ENCODE results near the gene DOHH.

The DOHH gene

DNA sequence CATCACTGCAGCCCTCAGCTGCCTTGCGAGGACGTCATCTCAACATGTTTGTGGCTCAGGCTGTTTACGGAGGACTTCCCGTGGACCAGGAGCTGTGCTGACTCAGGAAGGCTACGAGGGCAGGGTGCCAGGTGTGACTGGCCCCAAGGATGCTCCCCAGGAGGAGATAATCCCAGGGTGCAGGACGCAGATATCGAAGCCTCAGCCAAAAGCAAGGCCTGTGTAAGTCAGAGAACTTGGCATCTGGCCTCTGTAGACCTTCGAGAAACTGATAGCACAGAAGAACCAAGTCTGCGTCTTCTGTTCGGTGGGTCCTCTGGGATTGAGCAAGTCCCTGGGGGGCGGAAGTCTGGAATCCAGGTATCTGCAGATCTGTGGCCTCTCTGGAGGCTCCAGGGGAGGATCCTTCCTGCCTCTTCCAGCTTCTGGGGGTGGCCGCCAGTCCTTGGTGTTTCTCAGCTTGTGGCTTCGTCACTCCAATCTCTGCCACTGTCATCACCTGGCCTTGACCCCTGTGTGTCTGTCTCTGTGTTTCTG lies 2.6 kb upstream of the DOHH start:
- Histone ChIP-seq H3K36me3 (ENCODE audit: insufficient read depth) (no peaks in the 10 kb centered on the region), H3K79me2 (ENCODE audit: insufficient read depth, low read depth) (peaks cover 29% of the 10 kb centered on the region), H2AFZ (ENCODE audit: low read depth) (no peak overlapping the region), H3K27me3 (ENCODE audit: insufficient read depth, low read depth) (no peaks in the 10 kb centered on the region), H3K4me2 (no peak overlapping the region), H3K4me3 (IDR thresholded peaks at IDR 0.05; ENCODE audit: insufficient read depth, low read depth, low read length) (no peak overlapping the region), H4K20me1 (ENCODE audit: insufficient read depth) (no peaks in the 10 kb centered on the region), H3K9ac (no peak overlapping the region), H3K27ac (no peak overlapping the region), H3K4me1 (ENCODE audit: low read depth, poor library complexity, severe bottlenecking) (peaks cover 40% of the 10 kb centered on the region)
- TF ChIP-seq, protein P1, sequence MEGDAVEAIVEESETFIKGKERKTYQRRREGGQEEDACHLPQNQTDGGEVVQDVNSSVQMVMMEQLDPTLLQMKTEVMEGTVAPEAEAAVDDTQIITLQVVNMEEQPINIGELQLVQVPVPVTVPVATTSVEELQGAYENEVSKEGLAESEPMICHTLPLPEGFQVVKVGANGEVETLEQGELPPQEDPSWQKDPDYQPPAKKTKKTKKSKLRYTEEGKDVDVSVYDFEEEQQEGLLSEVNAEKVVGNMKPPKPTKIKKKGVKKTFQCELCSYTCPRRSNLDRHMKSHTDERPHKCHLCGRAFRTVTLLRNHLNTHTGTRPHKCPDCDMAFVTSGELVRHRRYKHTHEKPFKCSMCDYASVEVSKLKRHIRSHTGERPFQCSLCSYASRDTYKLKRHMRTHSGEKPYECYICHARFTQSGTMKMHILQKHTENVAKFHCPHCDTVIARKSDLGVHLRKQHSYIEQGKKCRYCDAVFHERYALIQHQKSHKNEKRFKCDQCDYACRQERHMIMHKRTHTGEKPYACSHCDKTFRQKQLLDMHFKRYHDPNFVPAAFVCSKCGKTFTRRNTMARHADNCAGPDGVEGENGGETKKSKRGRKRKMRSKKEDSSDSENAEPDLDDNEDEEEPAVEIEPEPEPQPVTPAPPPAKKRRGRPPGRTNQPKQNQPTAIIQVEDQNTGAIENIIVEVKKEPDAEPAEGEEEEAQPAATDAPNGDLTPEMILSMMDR (conservative IDR thresholded peaks at IDR 0.05; ENCODE audit: low read depth, low read length), result no peak

DNA sequence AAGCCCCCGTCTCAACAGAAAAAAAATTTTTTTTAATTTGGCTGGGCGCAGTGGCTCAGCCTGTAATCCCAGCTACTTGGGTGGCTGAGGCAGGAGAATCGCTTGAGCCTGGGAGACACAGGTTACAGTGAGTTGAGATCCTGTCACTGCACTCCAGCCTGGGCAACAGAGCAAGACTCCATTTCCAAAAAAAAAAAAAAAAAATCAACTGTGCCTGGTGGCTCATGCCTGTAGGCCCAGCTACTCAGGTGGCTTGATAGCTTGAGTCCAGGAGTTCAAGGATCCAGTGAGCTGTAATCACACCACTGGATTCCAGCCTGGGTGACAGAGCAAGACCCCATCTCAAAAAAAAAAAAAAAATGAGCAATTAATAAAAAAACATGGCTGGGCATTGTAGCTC lies 1.3 kb upstream of the DOHH start:
- H3K79me2 ChIP-seq (ENCODE audit: insufficient read depth, low read depth), result peaks cover 34% of the 10 kb centered on the region
- H3K4me2 ChIP-seq, result no peak overlapping the region
- H4K20me1 ChIP-seq (ENCODE audit: insufficient read depth), result no peaks in the 10 kb centered on the region
- no peaks in the 10 kb centered on the region for H3K36me3 ChIP-seq (ENCODE audit: insufficient read depth)
- H2AFZ ChIP-seq (ENCODE audit: low read depth), result no peak overlapping the region
- H3K27me3 ChIP-seq (ENCODE audit: insufficient read depth, low read depth), result no peaks in the 10 kb centered on the region
- H3K4me3 ChIP-seq (IDR thresholded peaks at IDR 0.05; ENCODE audit: insufficient read depth, low read depth, low read length), result no peak overlapping the region
- H3K27ac ChIP-seq, result no peak overlapping the region
- TF ChIP-seq, protein P1 (conservative IDR thresholded peaks at IDR 0.05; ENCODE audit: low read depth, low read length), result no peak
- peaks cover 32% of the 10 kb centered on the region for H3K4me1 ChIP-seq (ENCODE audit: low read depth, poor library complexity, severe bottlenecking)
- no peak overlapping the region for H3K9ac ChIP-seq

DNA sequence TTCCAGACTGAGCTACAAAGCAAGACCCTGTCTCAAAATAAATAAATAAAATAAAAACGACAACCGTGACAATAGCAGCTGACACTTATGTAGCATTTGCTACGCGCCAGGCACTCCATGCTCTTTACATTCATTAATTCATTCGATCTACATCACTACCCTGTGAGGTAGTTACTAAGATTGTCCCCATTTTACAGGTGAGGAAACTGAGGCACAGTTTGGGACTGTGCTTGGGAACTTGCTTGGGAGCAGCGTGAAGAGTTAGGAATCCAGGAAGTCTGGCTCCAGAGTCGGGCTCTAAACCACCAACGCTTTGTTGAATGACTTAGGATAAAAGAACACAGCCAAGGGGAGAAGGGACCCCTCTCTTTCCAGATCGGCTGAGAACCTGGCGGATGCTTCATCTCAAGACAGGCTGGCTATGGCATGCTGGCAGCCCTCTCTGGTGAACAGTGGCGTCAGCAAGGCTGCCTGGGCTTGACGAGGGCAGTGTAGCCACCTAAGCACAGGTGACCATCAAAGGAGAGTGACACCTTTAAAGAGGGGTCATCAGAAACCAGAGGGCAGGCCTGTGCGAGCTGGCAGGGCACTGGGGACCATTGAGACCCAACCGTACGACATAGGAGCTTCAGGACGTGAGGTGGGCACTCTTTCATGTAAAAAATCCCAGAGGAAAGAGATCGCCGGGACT lies 591 bp downstream of the DOHH start:
- Histone ChIP-seq H3K27me3 (ENCODE audit: insufficient read depth, low read depth) (no peaks in the 10 kb centered on the region), H3K4me3 (IDR thresholded peaks at IDR 0.05; ENCODE audit: insufficient read depth, low read depth, low read length) (no peak overlapping the region), H3K4me2 (peak overlapping the region; percentile 97), H3K36me3 (ENCODE audit: insufficient read depth) (no peaks in the 10 kb centered on the region), H3K9ac (peak overlapping the region; percentile 88), H3K27ac (peak overlapping the region; percentile 84), H2AFZ (ENCODE audit: low read depth) (peak overlapping the region; percentile 59), H3K4me1 (ENCODE audit: low read depth, poor library complexity, severe bottlenecking) (peaks cover 24% of the 10 kb centered on the region), H3K79me2 (ENCODE audit: insufficient read depth, low read depth) (peaks cover 36% of the 10 kb centered on the region), H4K20me1 (ENCODE audit: insufficient read depth) (no peaks in the 10 kb centered on the region)
- TF ChIP-seq, protein P1 (conservative IDR thresholded peaks at IDR 0.05; ENCODE audit: low read depth, low read length), result no peak

DNA sequence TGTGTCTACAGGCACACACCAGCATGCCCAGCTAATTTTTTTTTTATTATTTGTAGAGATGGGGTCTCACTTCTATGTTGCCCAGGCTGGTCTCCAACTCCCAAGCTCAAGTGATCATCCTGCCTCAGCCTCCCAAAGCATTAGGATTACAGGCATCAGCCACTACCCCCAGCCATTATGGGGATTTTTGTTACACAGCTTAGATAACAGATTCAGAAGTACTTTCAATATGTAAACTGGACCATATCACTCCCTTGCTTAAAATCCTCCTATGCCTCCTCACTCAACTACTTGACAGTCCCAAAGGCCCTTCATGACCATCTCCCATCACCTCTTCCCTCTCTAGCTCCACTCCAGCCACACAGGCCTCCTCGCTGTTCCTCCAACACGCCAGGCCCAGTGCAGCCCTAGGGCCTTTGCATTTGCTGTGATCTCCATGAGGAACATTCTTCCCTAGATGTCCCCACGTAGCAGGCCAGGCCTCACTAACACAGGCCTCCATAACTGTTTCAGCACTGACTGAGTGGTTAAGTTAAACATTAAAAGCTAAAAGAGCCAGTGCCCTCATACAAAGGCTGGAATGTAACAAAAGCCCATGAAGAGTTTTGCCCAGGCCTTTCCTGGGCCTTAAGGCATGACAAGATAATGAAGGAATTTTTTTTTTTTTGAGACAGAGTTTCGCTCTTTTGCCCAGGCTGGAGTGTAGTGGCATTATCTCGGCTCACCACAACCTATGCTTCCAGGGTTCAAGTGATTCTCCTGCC lies 2.5 kb downstream of the DOHH start:
- Histone ChIP-seq H3K4me1 (ENCODE audit: low read depth, poor library complexity, severe bottlenecking) (peaks cover 18% of the 10 kb centered on the region), H3K36me3 (ENCODE audit: insufficient read depth) (no peaks in the 10 kb centered on the region), H2AFZ (ENCODE audit: low read depth) (no peak overlapping the region), H3K27me3 (ENCODE audit: insufficient read depth, low read depth) (no peaks in the 10 kb centered on the region), H3K27ac (no peak overlapping the region), H3K4me3 (IDR thresholded peaks at IDR 0.05; ENCODE audit: insufficient read depth, low read depth, low read length) (no peak overlapping the region), H3K4me2 (no peak overlapping the region), H4K20me1 (ENCODE audit: insufficient read depth) (no peaks in the 10 kb centered on the region), H3K9ac (no peak overlapping the region), H3K79me2 (ENCODE audit: insufficient read depth, low read depth) (peaks cover 36% of the 10 kb centered on the region)
- TF ChIP-seq, protein P1 (conservative IDR thresholded peaks at IDR 0.05; ENCODE audit: low read depth, low read length), result no peak

All from KMS-11 (cell line).